Kidney (tissue), 14 donors: ENCODE measurements around the gene NXPH1. TPM values are rescaled to one million over a fixed set of nuclear protein-coding genes. Genes with fewer than 3 reads are reported as not detected.

ENCODE experiments used
- DNase-seq, 5 donors: peaks; one replicate each; pipeline ENCODE4 v3.0.0-alpha.2; 2013 to 2020
- FAIRE-seq: peaks from 2 replicates; lab custom pipeline; 2012; peaks lifted over from hg19 to GRCh38; lab: Jason Lieb, UNC
- H3K27ac ChIP-seq, 2 donors: one replicate each; pipeline ENCODE4 v1.7.0; 2013; ENCODE audit warnings: low read depth in 2 of 2, low read length in 2 of 2, inconsistent platforms in 1 of 2
- H3K27me3 ChIP-seq: one replicate; pipeline ENCODE4 v1.7.1; 2013; ENCODE audit warnings: low read length, inconsistent platforms; ENCODE audit not compliant: control insufficient read depth, insufficient read depth
- H3K36me3 ChIP-seq, 3 donors: one replicate each; pipeline versions ENCODE4 v1.7.0 to v1.7.1; 2013; ENCODE audit warnings: low read length in 3 of 3, control low read depth in 1 of 3, inconsistent platforms in 1 of 3; ENCODE audit not compliant: insufficient read depth in 3 of 3, control insufficient read depth in 2 of 3
- H3K4me1 ChIP-seq, 3 donors: one replicate each; pipeline versions ENCODE4 v1.7.0 to v1.7.1; 2013; ENCODE audit warnings: low read length in 3 of 3, inconsistent platforms in 1 of 3, low read depth in 1 of 3; ENCODE audit not compliant: control insufficient read depth in 2 of 3, insufficient read depth in 2 of 3
- H3K4me3 ChIP-seq, 3 donors: one replicate each; pipeline versions ENCODE4 v1.7.0 to v1.8.1; 2013; ENCODE audit warnings: low read length in 3 of 3, control low read depth in 1 of 3, inconsistent platforms in 1 of 3
- H3K9ac ChIP-seq, 3 donors: one replicate each; pipeline versions ENCODE4 v1.7.0 to v1.7.1; 2013; ENCODE audit warnings: low read length in 3 of 3, control low read depth in 1 of 3, inconsistent platforms in 1 of 3
- H3K9me3 ChIP-seq, 3 donors: one replicate each; pipeline versions ENCODE4 v1.7.0 to v1.7.1; 2013; ENCODE audit warnings: low read length in 3 of 3, control low read depth in 1 of 3, inconsistent platforms in 1 of 3; ENCODE audit not compliant: control insufficient read depth in 2 of 3, insufficient read depth in 1 of 3
- intact Hi-C: fragments of 100-400 bp; cut with DNase I; formaldehyde crosslinking; loops from one replicate; pipeline ENCODE4 v1.11.1; 2022
- polyA plus RNA-seq: library from polyadenylated mRNA; stranded (reverse); fragments of 350-450 nt; fragmentation: Illumina TruSeq; extraction: RNeasy Lipid Tissue Mini Kit (QIAGEN cat#74804); gene quantifications from one replicate; pipeline ENCODE4 v1.2.3, GENCODE V29; 2014; ENCODE audit warnings: low read depth, low replicate concordance; ENCODE audit not compliant: insufficient read depth
- total RNA-seq: library from RNA; stranded (reverse); fragmentation: NEBNext Ultra II Directional; extraction: Animal tissue kit (Norgen Biotek cat#: 25700); gene quantifications from one replicate; pipeline ENCODE4 v1.2.1, GENCODE V29; 2021
- TF ChIP-seq, protein P1 (sequence below): IDR thresholded peaks from 3 replicates; pipeline ENCODE4 v1.5.1; 2012; ENCODE audit warnings: mild to moderate bottlenecking, moderate library complexity, borderline replicate concordance; ENCODE audit not compliant: insufficient read depth; ENCODE audit errors: extremely low read depth
- donor health status: control.
- donor health status: control.
- donor health status: control.
- donor health status: control.
- donor health status: control.
- donor health status: DM: yes; HTN: yes; CAD: no.
- donor health status: Normal renal cell carcinoma (clear cell type).

NXPH1 gene
- total and polyA plus RNA-seq, 2 donors from 2014 or later: not detected

DNA sequence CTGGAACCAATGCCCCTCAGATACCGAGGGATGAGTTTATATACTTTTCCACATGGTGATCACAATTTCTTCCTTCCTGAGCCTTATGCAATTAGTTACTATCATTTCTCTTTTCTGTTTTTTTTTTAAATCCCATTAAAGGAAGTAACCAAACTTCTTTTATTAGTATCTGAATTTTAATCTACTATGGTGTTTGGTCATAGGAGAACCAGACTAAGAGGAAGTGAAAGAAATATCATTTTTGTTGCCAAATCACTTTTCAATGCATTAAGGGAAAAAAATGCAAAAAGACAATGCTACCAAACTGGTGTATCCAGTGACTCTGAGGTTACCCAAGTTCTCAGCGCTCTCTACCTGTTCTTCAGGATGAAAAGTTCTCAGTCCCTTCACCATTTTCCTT lies 167.7 kb downstream of the NXPH1 start:
- FAIRE-seq (no peak), DNase-seq (no peak)
- TF ChIP-seq, protein P1, sequence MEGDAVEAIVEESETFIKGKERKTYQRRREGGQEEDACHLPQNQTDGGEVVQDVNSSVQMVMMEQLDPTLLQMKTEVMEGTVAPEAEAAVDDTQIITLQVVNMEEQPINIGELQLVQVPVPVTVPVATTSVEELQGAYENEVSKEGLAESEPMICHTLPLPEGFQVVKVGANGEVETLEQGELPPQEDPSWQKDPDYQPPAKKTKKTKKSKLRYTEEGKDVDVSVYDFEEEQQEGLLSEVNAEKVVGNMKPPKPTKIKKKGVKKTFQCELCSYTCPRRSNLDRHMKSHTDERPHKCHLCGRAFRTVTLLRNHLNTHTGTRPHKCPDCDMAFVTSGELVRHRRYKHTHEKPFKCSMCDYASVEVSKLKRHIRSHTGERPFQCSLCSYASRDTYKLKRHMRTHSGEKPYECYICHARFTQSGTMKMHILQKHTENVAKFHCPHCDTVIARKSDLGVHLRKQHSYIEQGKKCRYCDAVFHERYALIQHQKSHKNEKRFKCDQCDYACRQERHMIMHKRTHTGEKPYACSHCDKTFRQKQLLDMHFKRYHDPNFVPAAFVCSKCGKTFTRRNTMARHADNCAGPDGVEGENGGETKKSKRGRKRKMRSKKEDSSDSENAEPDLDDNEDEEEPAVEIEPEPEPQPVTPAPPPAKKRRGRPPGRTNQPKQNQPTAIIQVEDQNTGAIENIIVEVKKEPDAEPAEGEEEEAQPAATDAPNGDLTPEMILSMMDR: no peak
- H3K9ac ChIP-seq: no peak overlapping the region
- H3K4me1 ChIP-seq: no peaks in the 10 kb centered on the region
- H3K27me3 ChIP-seq: no peaks in the 10 kb centered on the region
- H3K4me3 ChIP-seq: no peak overlapping the region
- intact Hi-C loops: no loop called here
- no peak overlapping the region for H3K27ac ChIP-seq
- H3K9me3 ChIP-seq: no peaks in the 10 kb centered on the region
- H3K36me3 ChIP-seq: no peaks in the 10 kb centered on the region

DNA sequence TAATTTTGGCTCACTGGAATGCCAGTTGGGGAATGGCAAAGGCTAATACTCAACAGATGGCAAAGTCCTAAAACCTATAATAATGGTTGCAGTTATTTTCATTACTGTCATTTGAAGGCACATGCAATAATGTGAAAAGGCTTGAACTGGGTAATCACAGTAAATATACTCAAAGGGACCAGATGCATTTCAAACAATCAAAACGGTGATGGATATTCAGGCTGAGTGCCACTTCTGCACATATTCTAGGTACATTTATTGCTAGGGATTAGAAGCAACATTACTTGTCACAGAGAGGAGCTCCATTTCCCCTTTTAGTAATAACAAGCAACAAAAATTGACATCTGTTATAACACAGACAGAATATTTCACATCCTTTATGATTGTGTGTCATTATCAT lies 171.8 kb downstream of the NXPH1 start:
- Histone ChIP-seq H3K27me3 (no peaks in the 10 kb centered on the region), H3K4me1 (no peaks in the 10 kb centered on the region), H3K9ac (no peak overlapping the region), H3K27ac (no peak overlapping the region), H3K4me3 (no peak overlapping the region), H3K9me3 (no peaks in the 10 kb centered on the region), H3K36me3 (no peaks in the 10 kb centered on the region)
- intact Hi-C loops: no loop called here
- TF ChIP-seq, protein P1: no peak
- no peak for FAIRE-seq
- no peak for DNase-seq

DNA sequence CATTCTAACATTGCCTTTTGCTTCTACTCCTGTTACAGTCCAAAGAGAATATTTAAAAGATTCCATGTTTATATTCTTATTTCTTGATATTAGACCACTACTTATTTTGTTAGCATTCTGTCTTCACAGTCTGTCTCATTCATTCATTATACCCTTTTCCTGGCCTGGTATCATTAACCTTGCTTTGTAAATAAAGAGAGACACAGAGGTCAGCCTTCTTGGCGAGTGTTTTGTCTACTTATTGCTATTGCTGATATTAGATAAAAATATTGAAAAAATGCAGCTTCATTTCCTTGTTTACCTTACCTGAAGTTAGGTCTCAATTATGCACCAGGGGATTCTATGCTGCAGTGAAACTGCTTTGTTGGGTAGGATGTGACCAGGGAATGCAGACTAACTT lies 179.2 kb downstream of the NXPH1 start:
- intact Hi-C loops: no loop called here
- H3K27me3 ChIP-seq: no peaks in the 10 kb centered on the region
- TF ChIP-seq, protein P1: no peak
- DNase-seq (no peak), FAIRE-seq (no peak)
- no peak overlapping the region for H3K27ac ChIP-seq
- H3K9me3 ChIP-seq: no peaks in the 10 kb centered on the region
- H3K36me3 ChIP-seq: no peaks in the 10 kb centered on the region
- H3K9ac ChIP-seq: no peak overlapping the region
- no peak overlapping the region for H3K4me3 ChIP-seq
- H3K4me1 ChIP-seq: no peaks in the 10 kb centered on the region

DNA sequence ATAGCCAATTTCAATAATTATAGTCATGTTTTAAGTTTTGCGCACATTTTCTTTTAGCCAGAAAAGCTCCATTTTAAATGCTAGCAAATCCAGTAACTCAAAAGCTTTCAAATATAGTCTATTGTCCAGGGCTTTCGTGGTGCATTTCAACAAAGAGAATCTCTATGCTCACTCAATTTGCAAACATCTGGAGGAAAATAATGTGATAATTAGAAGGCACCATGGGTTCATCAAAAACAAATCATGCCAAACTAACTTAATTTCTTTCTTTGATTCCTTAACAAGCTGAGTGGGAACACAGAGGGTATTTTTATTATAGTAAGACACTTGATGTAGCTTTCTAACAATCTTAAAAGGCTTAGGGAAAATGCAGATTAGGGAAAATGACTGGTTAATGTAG lies 179.8 kb downstream of the NXPH1 start:
- FAIRE-seq (no peak), DNase-seq (no peak)
- H3K36me3 ChIP-seq: no peaks in the 10 kb centered on the region
- H3K27ac ChIP-seq: no peak overlapping the region
- no peaks in the 10 kb centered on the region for H3K9me3 ChIP-seq
- H3K4me3 ChIP-seq: no peak overlapping the region
- intact Hi-C loops: no loop called here
- TF ChIP-seq, protein P1: no peak
- no peaks in the 10 kb centered on the region for H3K4me1 ChIP-seq
- no peak overlapping the region for H3K9ac ChIP-seq
- no peaks in the 10 kb centered on the region for H3K27me3 ChIP-seq
